HUES48 (cell line): Measurements from ENCODE around the gene ACBD4.

Experiments used
- H3K27ac ChIP-seq: one replicate; pipeline ENCODE4 v1.7.0; 2013; ENCODE audit warnings: low read depth, low read length, inconsistent platforms
- H3K27me3 ChIP-seq: 2 replicates; pipeline ENCODE4 v1.6.1; 2013; ENCODE audit warnings: mild to moderate bottlenecking, low read length; ENCODE audit not compliant: control insufficient read depth, insufficient read depth
- H3K36me3 ChIP-seq: 2 replicates; pipeline ENCODE4 v1.6.1; 2013; ENCODE audit warnings: low read length; ENCODE audit not compliant: control insufficient read depth, insufficient read depth
- H3K4me1 ChIP-seq: 2 replicates; pipeline ENCODE4 v1.6.1; 2013; ENCODE audit warnings: mild to moderate bottlenecking, low read length; ENCODE audit not compliant: control insufficient read depth, insufficient read depth
- H3K4me3 ChIP-seq: 2 replicates; pipeline ENCODE4 v1.5.1; 2013; ENCODE audit warnings: mild to moderate bottlenecking, low read depth, low read length
- H3K9ac ChIP-seq: 2 replicates; pipeline ENCODE4 v1.6.1; 2013; ENCODE audit warnings: mild to moderate bottlenecking, low read depth, low read length, moderate library complexity
- H3K9me3 ChIP-seq: 2 replicates; pipeline ENCODE4 v1.6.1; 2013; ENCODE audit warnings: low read length; ENCODE audit not compliant: control insufficient read depth, insufficient read depth

The ACBD4 gene

DNA sequence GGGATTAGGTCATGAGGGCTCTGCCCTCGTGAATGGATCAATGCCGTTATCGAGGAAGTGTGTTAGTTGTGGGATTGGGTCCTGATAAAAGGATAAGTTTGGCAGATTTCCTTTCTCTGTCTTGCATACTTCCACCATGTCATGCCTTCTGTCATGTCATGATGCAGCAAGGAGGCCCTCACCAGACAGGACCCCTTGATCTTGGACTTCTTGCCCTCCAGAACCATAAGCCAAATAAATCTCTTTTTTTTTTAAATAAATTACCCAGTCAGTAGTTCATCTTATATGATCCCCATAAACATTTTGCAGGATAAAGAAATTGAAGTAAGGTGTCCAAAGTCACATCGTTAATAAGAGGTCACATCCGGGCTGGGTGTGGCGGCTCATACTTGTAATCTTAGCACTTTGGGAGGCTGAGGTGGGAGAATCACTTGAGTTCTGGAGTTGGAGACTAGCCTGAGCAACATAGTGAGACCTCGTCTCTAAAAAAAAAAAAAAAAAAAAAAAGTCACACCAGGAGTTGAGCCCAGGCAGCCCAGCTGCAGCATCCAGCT lies 51.4 kb downstream of the ACBD4 start:
- no peaks in the 10 kb centered on the region for H3K27me3 ChIP-seq
- no peaks in the 10 kb centered on the region for H3K9me3 ChIP-seq
- no peak overlapping the region for H3K27ac ChIP-seq
- no peak overlapping the region for H3K4me3 ChIP-seq
- no peaks in the 10 kb centered on the region for H3K36me3 ChIP-seq
- H3K9ac ChIP-seq = no peak overlapping the region
- no peaks in the 10 kb centered on the region for H3K4me1 ChIP-seq

DNA sequence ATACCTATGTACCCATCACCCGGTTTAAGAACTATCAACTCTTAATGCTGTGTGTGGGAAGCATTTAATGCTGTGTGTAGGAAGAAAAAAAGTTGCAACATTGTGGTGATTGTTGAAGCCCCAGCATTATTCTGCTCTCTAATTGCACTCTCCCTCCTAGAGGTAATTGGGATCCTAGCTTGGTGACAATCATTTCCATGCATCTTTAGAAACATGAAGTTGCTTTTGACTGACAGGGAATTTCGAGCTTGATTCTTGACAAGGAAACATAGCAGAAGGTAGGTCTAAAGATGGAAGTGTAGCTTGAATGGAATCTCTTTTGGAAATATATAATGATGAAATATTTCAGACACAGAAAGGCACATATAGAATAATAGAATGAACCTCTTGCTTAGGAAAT lies 53.5 kb downstream of the ACBD4 start:
- Histone ChIP-seq H3K9ac (no peak overlapping the region), H3K27ac (no peak overlapping the region), H3K4me3 (no peak overlapping the region), H3K4me1 (no peaks in the 10 kb centered on the region), H3K36me3 (no peaks in the 10 kb centered on the region), H3K27me3 (no peaks in the 10 kb centered on the region), H3K9me3 (no peaks in the 10 kb centered on the region)

- Histone ChIP-seq H3K27me3 (no peaks in the 10 kb centered on the region), H3K4me3 (no peak overlapping the region), H3K9ac (no peak overlapping the region), H3K36me3 (no peaks in the 10 kb centered on the region), H3K4me1 (no peaks in the 10 kb centered on the region), H3K9me3 (no peaks in the 10 kb centered on the region), H3K27ac (no peak overlapping the region)
Observed at GRCh38 chr17:45190503-45191255, 55.2 kb downstream of the ACBD4 start.
